Stomach (tissue), 4 donors: ENCODE data around the gene ADRM1.

Experiments
- POLR2A ChIP-seq, 4 donors: fragments of 450-650 bp; IDR thresholded peaks; one replicate each; pipeline ENCODE4 v1.6.1; 2016; ENCODE audit warnings: antibody characterized with exemption in 4 of 4, control low read depth in 2 of 4, mild to moderate bottlenecking in 1 of 4, moderate library complexity in 1 of 4
- POLR2AphosphoS5 ChIP-seq, 3 donors: sonication (generic); formaldehyde crosslinking; IDR thresholded peaks; one replicate each; pipeline ENCODE4 v1.6.1; 2016; ENCODE audit warnings: antibody characterized with exemption in 3 of 3
- TF ChIP-seq, protein P1 (sequence below), 7 experiments: fragments of 450-650 bp in 4 of 7; fragments of 200-600 bp in 3 of 7; sonication (generic) in 3 of 7; IDR thresholded peaks; one replicate each; pipeline ENCODE4 v1.5.1; 2016 to 2019; ENCODE audit warnings: antibody characterized with exemption in 7 of 7, control low read depth in 2 of 7, mild to moderate bottlenecking in 1 of 7

DNA sequence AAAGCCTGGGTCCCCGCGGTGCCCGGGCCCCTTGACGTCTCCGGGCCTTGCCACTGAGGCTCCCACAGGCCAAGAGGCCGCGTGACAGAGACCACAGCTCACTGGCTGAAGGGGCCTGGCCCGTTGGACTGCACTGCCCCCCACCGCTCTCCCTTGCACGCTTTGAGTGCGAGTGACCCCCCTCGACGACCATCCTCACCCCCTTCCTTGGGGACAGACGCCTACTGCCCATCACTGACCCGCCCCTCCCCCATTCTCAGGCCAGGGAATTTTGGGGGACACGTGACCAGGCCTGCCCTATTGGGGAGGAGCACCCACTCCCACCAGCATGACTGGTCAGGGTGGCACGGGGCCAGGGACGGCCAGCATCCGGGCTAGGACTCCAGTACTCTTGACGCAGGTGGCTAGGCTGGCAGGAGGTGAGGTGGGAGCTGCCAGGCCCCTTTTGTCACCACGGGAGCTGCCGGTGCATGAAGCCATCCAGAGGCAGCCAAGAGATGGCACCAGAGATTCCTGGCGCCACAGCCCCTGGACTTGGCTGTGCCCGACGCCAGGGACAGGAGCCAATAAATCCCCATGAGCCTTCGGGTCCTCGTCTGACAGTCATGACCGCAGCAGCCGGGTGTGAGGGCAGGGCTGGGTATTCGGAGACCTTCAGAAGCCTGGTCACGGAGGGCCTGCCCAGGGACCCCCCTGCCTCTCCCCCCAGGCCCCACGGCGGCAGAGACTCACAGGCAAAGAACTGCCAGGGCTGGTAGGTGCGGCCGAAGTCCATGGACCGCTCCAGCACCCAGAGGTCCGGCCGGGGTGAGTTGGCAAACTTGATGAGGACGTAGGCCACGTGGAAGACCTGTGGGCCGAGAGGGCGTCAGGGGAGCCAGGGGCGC is 49.8 kb downstream of the ADRM1 start:
- TF ChIP-seq POLR2A (IDR thresholded peaks at IDR 0.05) = no peak
- peak in 2 of 3 donors; percentile 25 to 51 for TF ChIP-seq POLR2AphosphoS5 (IDR thresholded peaks at IDR 0.05)
- TF ChIP-seq, protein P1, sequence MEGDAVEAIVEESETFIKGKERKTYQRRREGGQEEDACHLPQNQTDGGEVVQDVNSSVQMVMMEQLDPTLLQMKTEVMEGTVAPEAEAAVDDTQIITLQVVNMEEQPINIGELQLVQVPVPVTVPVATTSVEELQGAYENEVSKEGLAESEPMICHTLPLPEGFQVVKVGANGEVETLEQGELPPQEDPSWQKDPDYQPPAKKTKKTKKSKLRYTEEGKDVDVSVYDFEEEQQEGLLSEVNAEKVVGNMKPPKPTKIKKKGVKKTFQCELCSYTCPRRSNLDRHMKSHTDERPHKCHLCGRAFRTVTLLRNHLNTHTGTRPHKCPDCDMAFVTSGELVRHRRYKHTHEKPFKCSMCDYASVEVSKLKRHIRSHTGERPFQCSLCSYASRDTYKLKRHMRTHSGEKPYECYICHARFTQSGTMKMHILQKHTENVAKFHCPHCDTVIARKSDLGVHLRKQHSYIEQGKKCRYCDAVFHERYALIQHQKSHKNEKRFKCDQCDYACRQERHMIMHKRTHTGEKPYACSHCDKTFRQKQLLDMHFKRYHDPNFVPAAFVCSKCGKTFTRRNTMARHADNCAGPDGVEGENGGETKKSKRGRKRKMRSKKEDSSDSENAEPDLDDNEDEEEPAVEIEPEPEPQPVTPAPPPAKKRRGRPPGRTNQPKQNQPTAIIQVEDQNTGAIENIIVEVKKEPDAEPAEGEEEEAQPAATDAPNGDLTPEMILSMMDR (IDR thresholded peaks at IDR 0.05) = no peak
